Kidney (tissue), 14 donors: ENCODE results near the gene VCPKMT. TPM values are rescaled to one million over a fixed set of nuclear protein-coding genes. Genes with fewer than 3 reads are reported as not detected.

Experiments
- DNase-seq, 5 donors: peaks; one replicate each; pipeline ENCODE4 v3.0.0-alpha.2; 2013 to 2020
- FAIRE-seq: peaks from 2 replicates; lab custom pipeline; 2012; peaks lifted over from hg19 to GRCh38; lab: Jason Lieb, UNC
- H3K27ac ChIP-seq, 2 donors: one replicate each; pipeline ENCODE4 v1.7.0; 2013; ENCODE audit warnings: low read depth in 2 of 2, low read length in 2 of 2, inconsistent platforms in 1 of 2
- H3K27me3 ChIP-seq: one replicate; pipeline ENCODE4 v1.7.1; 2013; ENCODE audit warnings: low read length, inconsistent platforms; ENCODE audit not compliant: control insufficient read depth, insufficient read depth
- H3K36me3 ChIP-seq, 3 donors: one replicate each; pipeline versions ENCODE4 v1.7.0 to v1.7.1; 2013; ENCODE audit warnings: low read length in 3 of 3, control low read depth in 1 of 3, inconsistent platforms in 1 of 3; ENCODE audit not compliant: insufficient read depth in 3 of 3, control insufficient read depth in 2 of 3
- H3K4me1 ChIP-seq, 3 donors: one replicate each; pipeline versions ENCODE4 v1.7.0 to v1.7.1; 2013; ENCODE audit warnings: low read length in 3 of 3, inconsistent platforms in 1 of 3, low read depth in 1 of 3; ENCODE audit not compliant: control insufficient read depth in 2 of 3, insufficient read depth in 2 of 3
- H3K4me3 ChIP-seq, 3 donors: one replicate each; pipeline versions ENCODE4 v1.7.0 to v1.8.1; 2013; ENCODE audit warnings: low read length in 3 of 3, control low read depth in 1 of 3, inconsistent platforms in 1 of 3
- H3K9ac ChIP-seq, 3 donors: one replicate each; pipeline versions ENCODE4 v1.7.0 to v1.7.1; 2013; ENCODE audit warnings: low read length in 3 of 3, control low read depth in 1 of 3, inconsistent platforms in 1 of 3
- H3K9me3 ChIP-seq, 3 donors: one replicate each; pipeline versions ENCODE4 v1.7.0 to v1.7.1; 2013; ENCODE audit warnings: low read length in 3 of 3, control low read depth in 1 of 3, inconsistent platforms in 1 of 3; ENCODE audit not compliant: control insufficient read depth in 2 of 3, insufficient read depth in 1 of 3
- intact Hi-C: fragments of 100-400 bp; cut with DNase I; formaldehyde crosslinking; loops from one replicate; pipeline ENCODE4 v1.11.1; 2022
- polyA plus RNA-seq: library from polyadenylated mRNA; stranded (reverse); fragments of 350-450 nt; fragmentation: Illumina TruSeq; extraction: RNeasy Lipid Tissue Mini Kit (QIAGEN cat#74804); gene quantifications from one replicate; pipeline ENCODE4 v1.2.3, GENCODE V29; 2014; ENCODE audit warnings: low read depth, low replicate concordance; ENCODE audit not compliant: insufficient read depth
- total RNA-seq: library from RNA; stranded (reverse); fragmentation: NEBNext Ultra II Directional; extraction: Animal tissue kit (Norgen Biotek cat#: 25700); gene quantifications from one replicate; pipeline ENCODE4 v1.2.1, GENCODE V29; 2021
- TF ChIP-seq, protein P1 (sequence below): IDR thresholded peaks from 3 replicates; pipeline ENCODE4 v1.5.1; 2012; ENCODE audit warnings: mild to moderate bottlenecking, moderate library complexity, borderline replicate concordance; ENCODE audit not compliant: insufficient read depth; ENCODE audit errors: extremely low read depth
- donor health status: control.
- donor health status: control.
- donor health status: control.
- donor health status: control.
- donor health status: control.
- donor health status: DM: yes; HTN: yes; CAD: no.
- donor health status: Normal renal cell carcinoma (clear cell type).

Gene VCPKMT
- total and polyA plus RNA-seq, 2 donors from 2014 or later = 8.0 to 8.3 TPM

DNA sequence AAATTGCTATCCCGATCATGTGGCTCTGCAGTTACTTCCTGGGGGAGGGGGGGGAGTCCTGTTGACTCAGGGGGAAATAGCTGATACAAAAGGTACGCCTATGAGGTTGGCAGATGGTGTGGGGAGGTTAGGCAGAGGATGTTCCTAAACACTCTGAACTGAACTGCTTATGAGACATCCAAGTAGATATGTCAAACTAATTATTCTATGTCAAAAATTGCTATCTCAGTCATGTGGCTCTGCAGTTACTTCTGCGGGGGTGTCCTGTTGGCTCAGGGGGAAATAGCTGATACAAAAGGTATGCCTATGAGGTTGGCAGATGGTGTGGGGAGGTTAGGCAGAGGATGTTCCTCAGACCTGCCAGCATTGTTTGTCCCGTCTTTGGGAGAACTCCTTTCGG is 5.1 kb upstream of the VCPKMT start:
- intact Hi-C loops = no loop called here
- no peaks in the 10 kb centered on the region for H3K27me3 ChIP-seq
- H3K36me3 ChIP-seq = peaks cover 2 to 12% (median 7%) of the 10 kb centered on the region in 3 donors
- peak overlapping the region in 1 of 2 donors; percentile 37 for H3K27ac ChIP-seq
- FAIRE-seq (no peak), DNase-seq (no peak)
- H3K4me1 ChIP-seq = peaks cover 0 to 14% (median 2%) of the 10 kb centered on the region in 3 donors
- TF ChIP-seq, protein P1, sequence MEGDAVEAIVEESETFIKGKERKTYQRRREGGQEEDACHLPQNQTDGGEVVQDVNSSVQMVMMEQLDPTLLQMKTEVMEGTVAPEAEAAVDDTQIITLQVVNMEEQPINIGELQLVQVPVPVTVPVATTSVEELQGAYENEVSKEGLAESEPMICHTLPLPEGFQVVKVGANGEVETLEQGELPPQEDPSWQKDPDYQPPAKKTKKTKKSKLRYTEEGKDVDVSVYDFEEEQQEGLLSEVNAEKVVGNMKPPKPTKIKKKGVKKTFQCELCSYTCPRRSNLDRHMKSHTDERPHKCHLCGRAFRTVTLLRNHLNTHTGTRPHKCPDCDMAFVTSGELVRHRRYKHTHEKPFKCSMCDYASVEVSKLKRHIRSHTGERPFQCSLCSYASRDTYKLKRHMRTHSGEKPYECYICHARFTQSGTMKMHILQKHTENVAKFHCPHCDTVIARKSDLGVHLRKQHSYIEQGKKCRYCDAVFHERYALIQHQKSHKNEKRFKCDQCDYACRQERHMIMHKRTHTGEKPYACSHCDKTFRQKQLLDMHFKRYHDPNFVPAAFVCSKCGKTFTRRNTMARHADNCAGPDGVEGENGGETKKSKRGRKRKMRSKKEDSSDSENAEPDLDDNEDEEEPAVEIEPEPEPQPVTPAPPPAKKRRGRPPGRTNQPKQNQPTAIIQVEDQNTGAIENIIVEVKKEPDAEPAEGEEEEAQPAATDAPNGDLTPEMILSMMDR = no peak
- no peak overlapping the region for H3K9ac ChIP-seq
- H3K9me3 ChIP-seq = no peaks in the 10 kb centered on the region
- H3K4me3 ChIP-seq = no peak overlapping the region

DNA sequence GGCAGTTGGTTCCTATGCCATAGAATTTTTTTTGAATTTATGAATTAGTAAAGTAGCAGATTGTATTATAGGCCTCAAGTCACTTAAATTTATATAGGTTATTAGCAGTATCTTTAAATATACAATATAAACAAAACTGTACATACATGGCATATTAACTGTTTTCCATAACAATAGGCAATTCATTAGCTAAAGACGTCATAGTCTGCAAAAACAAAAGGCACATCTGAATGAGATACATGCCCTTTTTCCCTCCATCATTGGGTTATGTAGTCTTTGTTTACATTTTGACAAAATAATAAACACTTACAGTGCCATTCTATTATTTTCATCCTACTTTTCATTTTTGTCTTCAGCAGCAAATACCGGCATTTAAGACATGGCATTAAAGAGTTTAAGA is 1.1 kb upstream of the VCPKMT start:
- Histone ChIP-seq H3K36me3 (peaks cover 4 to 15% (median 6%) of the 10 kb centered on the region in 3 donors), H3K27ac (no peak overlapping the region), H3K27me3 (no peaks in the 10 kb centered on the region), H3K4me1 (peaks cover 0 to 17% (median 4%) of the 10 kb centered on the region in 3 donors), H3K4me3 (no peak overlapping the region), H3K9me3 (no peaks in the 10 kb centered on the region), H3K9ac (no peak overlapping the region)
- intact Hi-C loops = no loop called here
- FAIRE-seq = no peak
- DNase-seq = no peak
- TF ChIP-seq, protein P1 = no peak

DNA sequence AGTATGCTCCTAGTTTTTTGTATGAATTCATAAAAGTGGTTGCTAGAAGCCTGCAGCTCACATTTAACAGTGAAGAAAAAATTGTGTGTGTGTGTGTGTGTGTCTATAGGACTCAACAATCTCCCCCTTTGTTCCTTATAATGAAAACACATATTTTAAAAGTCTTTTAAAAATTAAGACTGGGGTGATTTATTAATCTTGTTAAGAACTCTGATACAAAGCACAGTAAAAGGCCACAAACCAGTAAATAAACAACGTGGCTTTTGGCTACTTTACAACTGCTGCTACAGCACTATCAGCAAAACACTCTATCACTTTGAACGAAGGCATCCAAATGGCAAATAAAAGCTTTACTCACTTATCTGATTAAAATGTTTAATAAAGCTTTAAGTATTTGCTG is 594 bp upstream of the VCPKMT start:
- FAIRE-seq (no peak), DNase-seq (peak in 2 of 5 donors; percentile 76 to 86)
- Histone ChIP-seq H3K9me3 (no peaks in the 10 kb centered on the region), H3K27ac (peak overlapping the region; percentile 76 to 86), H3K4me1 (peaks cover 0 to 13% (median 4%) of the 10 kb centered on the region in 3 donors), H3K27me3 (no peaks in the 10 kb centered on the region), H3K4me3 (peak overlapping the region; percentile 53 to 87 (median 67)), H3K36me3 (peaks cover 4 to 15% (median 5%) of the 10 kb centered on the region in 3 donors), H3K9ac (peak overlapping the region; percentile 44 to 74 (median 54))
- intact Hi-C loops = no loop called here
- TF ChIP-seq, protein P1 = no peak
